Measurements from ENCODE around the gene JADE1. TPM values are rescaled to one million over a fixed set of nuclear protein-coding genes. Genes with fewer than 3 reads are reported as not detected.

The JADE1 gene
- total and polyA plus RNA-seq, 12 donors = 18.4 to 66.7 (median 37.7) TPM

GRCh38 chr4:128916832-128917231 lies 107.3 kb downstream of the JADE1 start:
- H3K27me3 ChIP-seq = no peaks in the 10 kb centered on the region
- H3K4me3 ChIP-seq = no peak overlapping the region
- no peaks in the 10 kb centered on the region for H3K4me1 ChIP-seq (replicated peaks in 1 of 2)
- H3K27ac ChIP-seq = peak overlapping the region in 2 of 5 donors; percentile 31 to 64
- TF ChIP-seq CTCF (IDR thresholded peaks at IDR 0.05) = no peak
- TF ChIP-seq POLR2A (IDR thresholded peaks at IDR 0.05) = no peak
- H3K36me3 ChIP-seq (replicated peaks in 1 of 2) = no peaks in the 10 kb centered on the region
- intact Hi-C loops (cut with DNase I) = no loop called here
- DNase-seq = peak; percentile 11 to 56 (median 25)
- 71 to 85% (median 79%) methylated on average over 6 of the region's 6 CpGs for WGBS, 4 donors
- H3K9me3 ChIP-seq (replicated peaks in 1 of 3) = no peaks in the 10 kb centered on the region

GRCh38 chr4:128917781-128918180 lies 108.3 kb downstream of the JADE1 start:
- Histone ChIP-seq H3K27me3 (no peaks in the 10 kb centered on the region), H3K4me3 (no peak overlapping the region), H3K4me1 (replicated peaks in 1 of 2) (no peaks in the 10 kb centered on the region), H3K27ac (no peak overlapping the region), H3K36me3 (replicated peaks in 1 of 2) (no peaks in the 10 kb centered on the region), H3K9me3 (replicated peaks in 1 of 3) (no peaks in the 10 kb centered on the region)
- WGBS, 4 donors = 56 to 75% (median 68%) methylated on average over 2 of the region's 2 CpGs
- intact Hi-C loops (cut with DNase I) = no loop called here
- TF ChIP-seq POLR2A (IDR thresholded peaks at IDR 0.05) = no peak
- no peak for TF ChIP-seq CTCF (IDR thresholded peaks at IDR 0.05)
- no peak for DNase-seq

GRCh38 chr4:128921954-128922353 lies 112.5 kb downstream of the JADE1 start:
- Histone ChIP-seq H3K27ac (no peak overlapping the region), H3K9me3 (replicated peaks in 1 of 3) (no peaks in the 10 kb centered on the region), H3K4me1 (replicated peaks in 1 of 2) (no peaks in the 10 kb centered on the region), H3K36me3 (replicated peaks in 1 of 2) (no peaks in the 10 kb centered on the region), H3K4me3 (no peak overlapping the region), H3K27me3 (no peaks in the 10 kb centered on the region)
- 89 to 95% (median 94%) methylated on average over 3 of the region's 3 CpGs for WGBS, 4 donors
- intact Hi-C loops (cut with DNase I) = no loop called here
- TF ChIP-seq POLR2A (IDR thresholded peaks at IDR 0.05) = no peak
- TF ChIP-seq CTCF (IDR thresholded peaks at IDR 0.05) = no peak
- no peak for DNase-seq
